SK-N-SH (cell line): ENCODE data around the gene C16orf96. TPM values are rescaled to one million over a fixed set of nuclear protein-coding genes. Genes with fewer than 3 reads are reported as not detected.

ENCODE experiments used
- CTCF ChIA-PET: fragments of 300-600, 350-600 bp; formaldehyde crosslinking; extraction: SDS; loops from one replicate; lab custom pipeline; 2021; lab: Yijun Ruan, JAX
- POLR2A ChIA-PET: fragments of 350-600 bp; sonication (Branson Sonifier 250); formaldehyde crosslinking; extraction: SDS; loops from one replicate; lab custom pipeline; 2020; ENCODE audit warnings: antibody characterized with exemption, inconsistent platforms; lab: Yijun Ruan, JAX
- DNase-seq: peaks from one replicate; pipeline ENCODE4 v3.0.0; 2012
- H2AFZ ChIP-seq: fragments of 200-600 bp; sonication (generic); 2 replicates; pipeline ENCODE4 v1.8.1; 2016; ENCODE audit warnings: antibody characterized with exemption, mild to moderate bottlenecking, low read depth
- H3F3A ChIP-seq: fragments of 200-600 bp; sonication (generic); replicated peaks from 2 replicates; pipeline ENCODE3; 2016; ENCODE audit warnings: antibody characterized with exemption, mild to moderate bottlenecking; ENCODE audit not compliant: insufficient read depth
- H3K27ac ChIP-seq, 2 experiments: fragments of 200-500 bp in 1 of 2; fragments of 200-600 bp in 1 of 2; sonication (Bioruptor generic) in 1 of 2; sonication (generic), shearing (Covaris generic) in 1 of 2; 2 replicates each; pipeline versions ENCODE4 v1.5.1 to v1.6.1; 2014 to 2016; ENCODE audit warnings: low read depth in 2 of 2, inconsistent platforms in 1 of 2, low read length in 1 of 2, mild to moderate bottlenecking in 1 of 2, mixed read lengths in 1 of 2
- H3K27me3 ChIP-seq: fragments of 200-600 bp; sonication (generic), shearing (Covaris generic); 2 replicates; pipeline ENCODE4 v1.6.1; 2016; ENCODE audit warnings: mixed run types; ENCODE audit not compliant: insufficient read depth
- H3K36me3 ChIP-seq, 2 experiments: fragments of 200-500 bp in 1 of 2; fragments of 200-600 bp in 1 of 2; sonication (Bioruptor generic) in 1 of 2; sonication (generic) in 1 of 2; replicated peaks in 1 of 2; 2 replicates each; pipeline versions ENCODE3 to v1.5.1; 2014 to 2016; ENCODE audit warnings: low read length in 1 of 2, mild to moderate bottlenecking in 1 of 2; ENCODE audit not compliant: insufficient read depth in 2 of 2, control insufficient read depth in 1 of 2
- H3K4me1 ChIP-seq, 2 experiments: fragments of 200-500 bp in 1 of 2; fragments of 200-600 bp in 1 of 2; sonication (Bioruptor generic) in 1 of 2; sonication (generic), shearing (Covaris generic) in 1 of 2; 2 replicates each; pipeline versions ENCODE4 v1.5.1 to v1.6.1; 2014 to 2016; ENCODE audit warnings: low read depth in 1 of 2, low read length in 1 of 2, mixed run types in 1 of 2; ENCODE audit not compliant: insufficient read depth in 2 of 2, control insufficient read depth in 1 of 2
- H3K4me2 ChIP-seq: fragments of 200-600 bp; sonication (generic), shearing (Covaris generic); 2 replicates; pipeline ENCODE4 v1.6.1; 2017; ENCODE audit warnings: mixed run types
- H3K4me3 ChIP-seq, 2 experiments: fragments of 200-500 bp in 1 of 2; fragments of 200-600 bp in 1 of 2; sonication (Bioruptor generic) in 1 of 2; sonication (generic), shearing (Covaris generic) in 1 of 2; 2 replicates each; pipeline versions ENCODE4 v1.5.1 to v1.8.1; 2014 to 2016; ENCODE audit warnings: low read depth in 2 of 2, inconsistent platforms in 1 of 2, low read length in 1 of 2, mild to moderate bottlenecking in 1 of 2, mixed read lengths in 1 of 2, moderate library complexity in 1 of 2
- H3K79me2 ChIP-seq: fragments of 200-600 bp; sonication (generic); 2 replicates; pipeline ENCODE4 v1.8.1; 2017; ENCODE audit warnings: mild to moderate bottlenecking; ENCODE audit not compliant: insufficient read depth
- H3K9ac ChIP-seq: fragments of 200-600 bp; sonication (generic); 2 replicates; pipeline ENCODE4 v1.6.1; 2017; ENCODE audit warnings: mixed run types
- H3K9me2 ChIP-seq: fragments of 200-600 bp; sonication (generic); 2 replicates; pipeline ENCODE4 v1.6.1; 2017; ENCODE audit warnings: mixed run types
- H3K9me3 ChIP-seq: fragments of 200-600 bp; sonication (generic); 2 replicates; pipeline ENCODE4 v1.6.1; 2017; ENCODE audit warnings: mixed run types, mild to moderate bottlenecking, moderate library complexity
- H4K20me1 ChIP-seq: fragments of 200-600 bp; sonication (generic); 2 replicates; pipeline ENCODE4 v1.6.1; 2017; ENCODE audit warnings: mild to moderate bottlenecking, mixed run types; ENCODE audit not compliant: insufficient read depth
- CTCF ChIP-seq: fragments of 200-600 bp; sonication (generic); IDR thresholded peaks from 2 replicates; pipeline ENCODE4 v1.6.1; 2017; ENCODE audit warnings: antibody characterized with exemption, mild to moderate bottlenecking, moderate library complexity
- ELF1 ChIP-seq: IDR thresholded peaks from 2 replicates; pipeline ENCODE4 v1.4.0; 2012
- EZH2phosphoT487 ChIP-seq: fragments of 200-600 bp; sonication (generic); IDR thresholded peaks from 2 replicates; pipeline ENCODE4 v1.6.1; 2017; ENCODE audit warnings: low read depth, mixed run types, mild to moderate bottlenecking, antibody characterized with exemption, moderate library complexity, borderline replicate concordance
- FOSL2 ChIP-seq: IDR thresholded peaks from 2 replicates; pipeline ENCODE4 v1.4.0; 2012; ENCODE audit warnings: low read depth, mild to moderate bottlenecking, moderate library complexity, borderline replicate concordance
- FOXJ3 ChIP-seq: sonication (generic); formaldehyde crosslinking; IDR thresholded peaks from 2 replicates; pipeline ENCODE4 v1.5.1; 2020; ENCODE audit warnings: mild to moderate bottlenecking, missing genetic modification reagents
- GABPA ChIP-seq: IDR thresholded peaks from 2 replicates; pipeline ENCODE4 v1.4.0; 2012; ENCODE audit warnings: low read depth, mild to moderate bottlenecking
- GATA2 ChIP-seq: sonication (generic); formaldehyde crosslinking; IDR thresholded peaks from 2 replicates; pipeline ENCODE4 v1.5.0; 2020; ENCODE audit warnings: mild to moderate bottlenecking, missing genetic modification reagents
- IRF3 ChIP-seq: fragments of 150-350 bp; IDR thresholded peaks from 2 replicates; pipeline ENCODE4 v1.6.1; 2016; ENCODE audit warnings: mild to moderate bottlenecking, low read depth, low read length
- MAX ChIP-seq: IDR thresholded peaks from 2 replicates; pipeline ENCODE4 v1.4.0; 2012; ENCODE audit warnings: low read depth
- MEF2A ChIP-seq: IDR thresholded peaks from 2 replicates; pipeline ENCODE4 v1.4.0; 2012; ENCODE audit warnings: low read depth, borderline replicate concordance
- NFIC ChIP-seq: IDR thresholded peaks from 2 replicates; pipeline ENCODE4 v1.4.0; 2012; ENCODE audit warnings: borderline replicate concordance
- PBX3 ChIP-seq: IDR thresholded peaks from 2 replicates; pipeline ENCODE4; 2012
- POLR2AphosphoS5 ChIP-seq: IDR thresholded peaks from 2 replicates; pipeline ENCODE4 v1.6.1; 2012; ENCODE audit warnings: low read depth, low read length
- RAD21 ChIP-seq: IDR thresholded peaks from 2 replicates; pipeline ENCODE4 v1.6.1; 2012; ENCODE audit warnings: mild to moderate bottlenecking, low read length
- RCOR1 ChIP-seq: fragments of 150-350 bp; IDR thresholded peaks from 2 replicates; pipeline ENCODE4 v1.6.1; 2017; ENCODE audit warnings: antibody characterized with exemption, low read length
- RFX5 ChIP-seq: IDR thresholded peaks from 2 replicates; pipeline ENCODE4 v1.6.1; 2012; ENCODE audit warnings: mild to moderate bottlenecking, improper control_type of control experiment, low read length
- RXRA ChIP-seq: IDR thresholded peaks from 2 replicates; pipeline ENCODE4 v1.4.0; 2012; ENCODE audit warnings: low read depth, mild to moderate bottlenecking, borderline replicate concordance
- SIN3A ChIP-seq: IDR thresholded peaks from 2 replicates; pipeline ENCODE4 v1.6.1; 2012; ENCODE audit warnings: low read depth, mild to moderate bottlenecking, low read length, moderate library complexity, borderline replicate concordance
- SMC3 ChIP-seq: IDR thresholded peaks from 2 replicates; pipeline ENCODE4 v1.6.1; 2012; ENCODE audit warnings: low read depth, low read length, improper control_type of control experiment
- TAF1 ChIP-seq: IDR thresholded peaks from 2 replicates; pipeline ENCODE4 v1.6.1; 2012; ENCODE audit warnings: low read depth, mild to moderate bottlenecking, low read length, moderate library complexity, borderline replicate concordance
- TEAD4 ChIP-seq: IDR thresholded peaks from 2 replicates; pipeline ENCODE4 v1.4.0; 2012; ENCODE audit warnings: mild to moderate bottlenecking, borderline replicate concordance; ENCODE audit not compliant: insufficient read depth
- YY1 ChIP-seq: IDR thresholded peaks from 2 replicates; pipeline ENCODE4 v1.4.0; 2012; ENCODE audit warnings: low read depth, mild to moderate bottlenecking
- WGBS: methylation state at CpG from one replicate; pipeline ENCODE4 v1.1.6; 2017; ENCODE audit warnings: low lambda C conversion rate; 5-methylcytosine and 5-hydroxymethylcytosine counted together
- polyA plus RNA-seq, 3 experiments: library from polyadenylated mRNA; depleted of rRNA; stranded (reverse); fragments of >200 nt; gene quantifications; 2 replicates each; pipeline ENCODE4 v1.2.3, GENCODE V29; 2012

C16orf96 gene
- polyA plus RNA-seq, 1 of the 3 experiments (the other 2 are of a cell fraction), result 0.05 TPM

GRCh38 chr16:4625560-4626159 lies 69.5 kb downstream of the C16orf96 start:
- H3K4me3 ChIP-seq, result peak overlapping the region; percentile 78
- H2AFZ ChIP-seq, result no peak overlapping the region
- H3K4me2 ChIP-seq, result peak overlapping the region; percentile 96
- H3F3A ChIP-seq, result no peaks in the 10 kb centered on the region
- peaks cover 0 to 14% of the 10 kb centered on the region in 2 experiments; a peak in 1 of 4 replicates for H3K4me1 ChIP-seq
- no peak for DNase-seq
- H3K36me3 ChIP-seq, result no peaks in the 10 kb centered on the region
- ChIA-PET CTCF (interaction anchor here (1.0 to 3.7 kb wide), 4 partner anchors 12 to 149 kb away, joined by 3 to 16 read pairs (median 10); partner anchors contain the start of gene HMOX2), POLR2A (interaction anchor here (1.0 kb wide), 1 partner anchor 16 kb away, joined by 3 read pairs; no protein-coding TSS in a partner anchor)
- H3K27ac ChIP-seq, result peak overlapping the region; percentile 68 to 81
- H3K9me2 ChIP-seq, result no peaks in the 10 kb centered on the region
- 22% methylated on average over 7 of the region's 11 CpGs for WGBS
- no peak for TF ChIP-seq RXRA
- no peak for TF ChIP-seq FOXJ3 (CRISPR knock-in tag)
- no peak for TF ChIP-seq RFX5
- no peak for TF ChIP-seq EZH2phosphoT487
- TF ChIP-seq PBX3, result no peak
- no peak for TF ChIP-seq ELF1
- no peak for TF ChIP-seq TAF1
- no peak for TF ChIP-seq SIN3A
- TF ChIP-seq GATA2 (CRISPR knock-in tag), result no peak
- TF ChIP-seq MEF2A, result no peak
- TF ChIP-seq MAX, result no peak
- no peak for TF ChIP-seq TEAD4
- no peak for TF ChIP-seq NFIC
- TF ChIP-seq RAD21, result no peak
- TF ChIP-seq POLR2AphosphoS5, result no peak
- no peak for TF ChIP-seq GABPA
- peak overlapping the region; percentile 98 for H3K9ac ChIP-seq
- no peaks in the 10 kb centered on the region for H3K9me3 ChIP-seq
- peaks cover 60% of the 10 kb centered on the region for H3K79me2 ChIP-seq
- peaks cover 27% of the 10 kb centered on the region for H4K20me1 ChIP-seq
- no peaks in the 10 kb centered on the region for H3K27me3 ChIP-seq

- no peaks in the 10 kb centered on the region for H3K27me3 ChIP-seq
- POLR2A ChIA-PET, result no interaction called here
- H3K4me3 ChIP-seq, result peak overlapping the region; percentile 78
- H3K79me2 ChIP-seq, result peaks cover 68% of the 10 kb centered on the region
- no peak for DNase-seq
- H3K9ac ChIP-seq, result peak overlapping the region; percentile 98
- no peaks in the 10 kb centered on the region for H3K9me2 ChIP-seq
- peak overlapping the region; percentile 96 for H3K4me2 ChIP-seq
- TF ChIP-seq FOSL2, result no peak
- no peak for TF ChIP-seq ELF1
- TF ChIP-seq YY1, result no peak
- no peak for TF ChIP-seq MEF2A
- TF ChIP-seq SMC3, result no peak
- TF ChIP-seq CTCF, result no peak
- no peak for TF ChIP-seq IRF3
- no peak for TF ChIP-seq RCOR1
- TF ChIP-seq MAX, result no peak
- TF ChIP-seq, all 33 proteins: peak for 0
- Histone ChIP-seq H3K27ac (peak overlapping the region in 1 of 2 experiments; percentile 68; a peak in 1 of 4 replicates), H3K4me1 (peaks cover 0 to 14% of the 10 kb centered on the region in 2 experiments; a peak in 1 of 4 replicates), H3K36me3 (no peaks in the 10 kb centered on the region), H2AFZ (no peak overlapping the region), H4K20me1 (peaks cover 34% of the 10 kb centered on the region), H3F3A (no peaks in the 10 kb centered on the region), H3K9me3 (0 out of 2 replicates have a peak, but pooled peaks cover 4% of the 10 kb centered on the region)
- CTCF ChIA-PET, result interaction anchor here (1.2 to 3.7 kb wide), 2 partner anchors 24 to 122 kb away, joined by 3 to 16 read pairs; no protein-coding TSS in a partner anchor
- 55% methylated on average over 5 of the region's 6 CpGs for WGBS
Measured at GRCh38 chr16:4626396-4626795, 70.3 kb downstream of the C16orf96 start.
